Measurements from ENCODE around the gene B4GAT1.

DNA sequence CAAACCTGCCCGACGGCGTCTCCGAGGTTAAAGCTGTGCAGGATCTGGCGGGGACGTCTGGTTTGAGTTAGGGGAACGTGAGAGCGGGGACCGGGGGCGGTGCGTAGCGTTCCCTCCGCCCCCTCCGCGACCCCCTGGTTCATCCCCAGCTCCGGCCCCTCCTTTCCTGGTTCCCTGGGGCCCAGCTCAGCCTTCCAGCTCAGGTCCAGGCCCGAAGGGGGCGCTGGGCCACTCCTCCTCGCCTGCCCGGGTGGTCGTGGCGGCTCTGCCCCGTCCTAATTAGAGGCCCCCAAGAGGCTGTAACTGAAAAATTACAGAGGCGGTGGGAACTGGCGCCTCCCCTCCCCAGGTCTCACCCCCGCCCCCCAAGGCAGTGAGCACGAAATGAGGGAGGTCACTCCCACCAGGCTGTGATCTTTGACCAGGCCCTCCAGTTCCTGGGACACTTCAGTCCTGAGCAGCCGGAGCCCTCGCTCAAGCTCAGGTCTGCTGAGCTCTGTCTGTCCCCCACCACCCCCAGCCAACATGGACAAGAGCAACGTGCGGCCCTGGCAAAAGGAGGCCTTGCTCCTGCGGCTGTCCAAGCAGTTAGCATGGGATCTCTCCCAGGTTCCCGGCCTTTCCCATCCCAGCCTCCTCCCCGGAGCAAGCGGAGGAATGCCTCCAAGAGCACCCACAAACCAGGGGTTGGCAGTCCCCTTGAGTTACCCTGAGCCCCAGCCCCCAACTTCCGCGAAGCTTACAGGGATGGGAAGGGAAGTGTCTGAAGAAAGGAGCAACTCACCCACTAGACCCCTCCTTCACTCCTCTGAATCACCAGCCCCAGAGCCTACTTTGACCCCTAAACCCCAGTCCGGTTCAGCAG lies 33.9 kb downstream of the B4GAT1 start:
- no peak for TF ChIP-seq POLR2AphosphoS5 (IDR thresholded peaks at IDR 0.05)
- no peak for TF ChIP-seq CTCF (IDR thresholded peaks at IDR 0.05)
- no peak for TF ChIP-seq POLR2A (IDR thresholded peaks at IDR 0.05; ENCODE audit: low read depth)
- TF ChIP-seq EP300 (IDR thresholded peaks at IDR 0.05), result no peak

Measured in esophagus muscularis mucosa (tissue), 4 donors.